H9 (cell line): ENCODE measurements around the gene GCNA. TPM values are rescaled to one million over a fixed set of nuclear protein-coding genes. Genes with fewer than 3 reads are reported as not detected.

Experiments
- DNase-seq: peaks from one replicate; pipeline ENCODE4 v3.0.0-alpha.2; 2017
- H2AFZ ChIP-seq: one replicate; pipeline ENCODE4 v1.6.1; 2013; ENCODE audit warnings: mild to moderate bottlenecking, low read length, control low read depth, moderate library complexity
- H2AK5ac ChIP-seq: 2 replicates; pipeline ENCODE4 v1.6.1; 2013; ENCODE audit warnings: low read length, control low read depth, mixed read lengths; ENCODE audit not compliant: insufficient read length
- H2BK120ac ChIP-seq: one replicate; pipeline ENCODE4 v1.6.1; 2013; ENCODE audit warnings: low read depth, mild to moderate bottlenecking, low read length, control low read depth, inconsistent platforms; ENCODE audit not compliant: poor library complexity, severe bottlenecking
- H2BK12ac ChIP-seq: 2 replicates; pipeline ENCODE4 v1.6.1; 2013; ENCODE audit warnings: low read length, control low read depth, mixed read lengths, low read depth; ENCODE audit not compliant: insufficient read length
- H2BK15ac ChIP-seq: 2 replicates; pipeline ENCODE4 v1.6.1; 2013; ENCODE audit warnings: low read depth, low read length, control low read depth
- H2BK20ac ChIP-seq: one replicate; pipeline ENCODE4 v1.6.1; 2013; ENCODE audit warnings: low read depth, mild to moderate bottlenecking, low read length, control low read depth, inconsistent platforms; ENCODE audit not compliant: poor library complexity, severe bottlenecking
- H2BK5ac ChIP-seq: 2 replicates; pipeline ENCODE4 v1.6.1; 2013; ENCODE audit warnings: low read length, control low read depth, mixed read lengths; ENCODE audit not compliant: insufficient read length
- H3K14ac ChIP-seq: 2 replicates; pipeline ENCODE4 v1.6.1; 2013; ENCODE audit warnings: low read length, control low read depth; ENCODE audit not compliant: insufficient read depth
- H3K18ac ChIP-seq: 2 replicates; pipeline ENCODE4 v1.6.1; 2013; ENCODE audit warnings: low read depth, mild to moderate bottlenecking, mixed read lengths, low read length, control low read depth; ENCODE audit not compliant: insufficient read length
- H3K23ac ChIP-seq: 2 replicates; pipeline ENCODE4 v1.6.1; 2013; ENCODE audit warnings: low read length, control low read depth, mixed read lengths, low read depth; ENCODE audit not compliant: insufficient read length
- H3K23me2 ChIP-seq: 2 replicates; pipeline ENCODE4 v1.6.1; 2013; ENCODE audit warnings: low read depth, mild to moderate bottlenecking, mixed read lengths, low read length, control low read depth; ENCODE audit not compliant: insufficient read length, poor library complexity, severe bottlenecking
- H3K27ac ChIP-seq: 2 replicates; pipeline ENCODE4 v1.5.1; 2013; ENCODE audit warnings: low read length, control low read depth, mixed read lengths, low read depth; ENCODE audit not compliant: insufficient read length
- H3K27me3 ChIP-seq: 2 replicates; pipeline ENCODE4 v1.6.1; 2013; ENCODE audit warnings: low read length, control low read depth, inconsistent platforms; ENCODE audit not compliant: insufficient read depth
- H3K4ac ChIP-seq: 2 replicates; pipeline ENCODE4 v1.6.1; 2013; ENCODE audit warnings: low read depth, mild to moderate bottlenecking, control low read depth, inconsistent platforms, low read length, moderate library complexity
- H3K4me1 ChIP-seq: 2 replicates; pipeline ENCODE4 v1.6.1; 2013; ENCODE audit warnings: low read length, control low read depth, inconsistent platforms; ENCODE audit not compliant: insufficient read depth
- H3K4me2 ChIP-seq: 2 replicates; pipeline ENCODE4 v1.6.1; 2013; ENCODE audit warnings: low read length, control low read depth, mixed read lengths; ENCODE audit not compliant: insufficient read length, insufficient read depth
- H3K56ac ChIP-seq: 2 replicates; pipeline ENCODE4 v1.6.1; 2013; ENCODE audit warnings: low read depth, mild to moderate bottlenecking, mixed read lengths, low read length, control low read depth; ENCODE audit not compliant: insufficient read length
- H3K79me1 ChIP-seq: 2 replicates; pipeline ENCODE4 v1.6.1; 2013; ENCODE audit warnings: low read depth, mild to moderate bottlenecking, moderate library complexity, low read length, control low read depth, inconsistent platforms; ENCODE audit not compliant: insufficient read depth, poor library complexity, severe bottlenecking
- H3K79me2 ChIP-seq: 2 replicates; pipeline ENCODE4 v1.6.1; 2013; ENCODE audit warnings: low read length, control low read depth, inconsistent platforms; ENCODE audit not compliant: insufficient read depth
- H3K9ac ChIP-seq: 2 replicates; pipeline ENCODE4 v1.6.1; 2013; ENCODE audit warnings: low read length, control low read depth, mixed read lengths; ENCODE audit not compliant: insufficient read length; ENCODE audit errors: extremely low read depth
- H3K9me3 ChIP-seq: one replicate; pipeline ENCODE4 v1.6.1; 2013; ENCODE audit warnings: low read depth, low read length, inconsistent platforms; ENCODE audit not compliant: control insufficient read depth
- H3T11ph ChIP-seq: one replicate; pipeline ENCODE4 v1.6.1; 2013; ENCODE audit warnings: mild to moderate bottlenecking, low read length, control low read depth, inconsistent platforms
- H4K20me1 ChIP-seq: one replicate; pipeline ENCODE4 v1.6.1; 2013; ENCODE audit not compliant: control insufficient read depth, insufficient read length, insufficient read depth
- H4K5ac ChIP-seq: 2 replicates; pipeline ENCODE4 v1.6.1; 2013; ENCODE audit warnings: low read depth, mild to moderate bottlenecking, mixed read lengths, low read length, control low read depth; ENCODE audit not compliant: insufficient read length
- H4K8ac ChIP-seq: replicated peaks from 2 replicates; pipeline ENCODE4 v1.6.1; 2013; ENCODE audit warnings: low read length, control low read depth, mixed read lengths, low read depth; ENCODE audit not compliant: insufficient read length
- H4K91ac ChIP-seq: 2 replicates; pipeline ENCODE4 v1.6.1; 2013; ENCODE audit warnings: low read depth, mild to moderate bottlenecking, moderate library complexity, mixed read lengths, low read length, control low read depth; ENCODE audit not compliant: insufficient read length
- H3K27ac Mint-ChIP-seq, 3 experiments: 2 replicates in 2 of 3; 3 replicates in 1 of 3; pipeline ENCODE4 v1.8.0; 2020 to 2021; ENCODE audit warnings: mixed read lengths in 3 of 3, mild to moderate bottlenecking in 1 of 3, moderate library complexity in 1 of 3
- H3K27me3 Mint-ChIP-seq: 2 replicates; pipeline ENCODE4 v1.8.0; 2021; ENCODE audit warnings: low read depth, mild to moderate bottlenecking, moderate library complexity, mixed read lengths
- H3K36me3 Mint-ChIP-seq, 3 experiments: 2 replicates in 2 of 3; 3 replicates in 1 of 3; pipeline ENCODE4 v1.8.0; 2020 to 2021; ENCODE audit warnings: low read depth in 3 of 3, mixed read lengths in 3 of 3; ENCODE audit not compliant: insufficient read depth in 1 of 3
- H3K4me1 Mint-ChIP-seq, 2 experiments: 2 replicates each; pipeline ENCODE4 v1.8.0; 2020; ENCODE audit warnings: mixed read lengths in 2 of 2
- H3K4me3 Mint-ChIP-seq, 2 experiments: 2 replicates in 1 of 2; 3 replicates in 1 of 2; pipeline ENCODE4 v1.8.0; 2020 to 2021; ENCODE audit warnings: mild to moderate bottlenecking in 2 of 2, mixed read lengths in 2 of 2, moderate library complexity in 1 of 2
- H3K9me3 Mint-ChIP-seq, 2 experiments: 2 replicates in 1 of 2; 3 replicates in 1 of 2; pipeline ENCODE4 v1.8.0; 2020; ENCODE audit warnings: mild to moderate bottlenecking in 2 of 2, mixed read lengths in 2 of 2, moderate library complexity in 1 of 2
- CTCF ChIP-seq: fragments of 200-600 bp; sonication (generic); conservative IDR thresholded peaks from 3 replicates; pipeline ENCODE4 v1.8.0; 2021; ENCODE audit warnings: antibody characterized with exemption, mild to moderate bottlenecking
- WGBS: extraction: QIAGEN DNeasy Blood & Tissue Kit; methylation state at CpG from one replicate; pipeline ENCODE4 v1.1.7; 2013; ENCODE audit warnings: missing lambda C conversion rate, low lambda C conversion rate, mixed read lengths; ENCODE audit not compliant: insufficient read length; ENCODE audit errors: extremely low coverage; 5-methylcytosine and 5-hydroxymethylcytosine counted together
- total RNA-seq: library from RNA; stranded (reverse); gene quantifications from 2 replicates; pipeline ENCODE4 v1.2.1, GENCODE V29; 2021

GCNA gene
- total RNA-seq, 1 experiment from 2014 or later: 0.96 TPM

- H3K27me3 ChIP-seq: no peaks in the 10 kb centered on the region
- DNase-seq: no peak
- H4K8ac ChIP-seq: no peak overlapping the region
- no peaks in the 10 kb centered on the region for H3K23me2 ChIP-seq
- H2BK120ac ChIP-seq: no peak overlapping the region
- TF ChIP-seq CTCF: no peak
- H3K9me3 ChIP-seq: peaks cover 32% of the 10 kb centered on the region
- no peak overlapping the region for H3K23ac ChIP-seq
- H3K4ac ChIP-seq: no peak overlapping the region
- no peak overlapping the region for H3K56ac ChIP-seq
- H3K4me1 ChIP-seq: no peaks in the 10 kb centered on the region
- H3T11ph ChIP-seq: no peak overlapping the region
- no CpG with 5 or more reads among the region's 9 CpGs for WGBS
- H2AFZ ChIP-seq: no peak overlapping the region
- Mint-ChIP-seq H3K36me3 (peaks cover 0 to 6% (median 2%) of the 10 kb centered on the region in 3 experiments; a peak in 4 of 7 replicates), H3K9me3 (peaks cover 68 to 82% of the 10 kb centered on the region in 2 experiments), H3K4me3 (no peak overlapping the region), H3K27ac (no peak overlapping the region), H3K4me1 (peaks cover 2 to 14% of the 10 kb centered on the region in 2 experiments; a peak in 1 of 4 replicates), H3K27me3 (no peaks in the 10 kb centered on the region)
- no peak overlapping the region for H3K14ac ChIP-seq
- no peak overlapping the region for H2AK5ac ChIP-seq
- H3K9ac ChIP-seq: no peak overlapping the region
- H3K4me2 ChIP-seq: no peak overlapping the region
- H3K79me2 ChIP-seq: no peaks in the 10 kb centered on the region
- no peak overlapping the region for H2BK5ac ChIP-seq
- no peak overlapping the region for H2BK12ac ChIP-seq
- no peaks in the 10 kb centered on the region for H4K20me1 ChIP-seq
- H3K27ac ChIP-seq: no peak overlapping the region
- no peaks in the 10 kb centered on the region for H3K79me1 ChIP-seq
- H4K91ac ChIP-seq: no peak overlapping the region
- H4K5ac ChIP-seq: no peak overlapping the region
- no peak overlapping the region for H3K18ac ChIP-seq
- H2BK20ac ChIP-seq: no peak overlapping the region
- H2BK15ac ChIP-seq: no peak overlapping the region
These were observed 43.9 kb downstream of the GCNA start for GRCh38 chrX:71622032-71622575.
